ENCODE results near the gene TECPR1. TPM values are rescaled to one million over a fixed set of nuclear protein-coding genes. Genes with fewer than 3 reads are reported as not detected.
A peak's percentile ranks its signal among the peaks of the same experiment; 100 is the strongest.

The TECPR1 gene
- total RNA-seq, 1 experiment from 2014 or later: 26.4 TPM

- ChIA-PET CTCF (no interaction called here), POLR2A (no interaction called here)
Observed at GRCh38 chr7:98213296-98213887, 38.6 kb downstream of the TECPR1 start.

GRCh38 chr7:98212532-98213041 is 39.4 kb downstream of the TECPR1 start:
- H3K9me3 Mint-ChIP-seq (ENCODE audit: unreplicated experiment): no peaks in the 10 kb centered on the region
- H3K4me3 Mint-ChIP-seq (ENCODE audit: unreplicated experiment): peak overlapping the region; percentile 24
- peaks cover 6% of the 10 kb centered on the region for H3K4me1 ChIP-seq
- H3K27ac Mint-ChIP-seq (ENCODE audit: unreplicated experiment): no peak overlapping the region
- intact Hi-C loops (cut with micrococcal nuclease; ENCODE audit: unreplicated experiment): no loop called here
- POLR2A ChIA-PET: interaction anchor here (0.5 kb wide), 1 partner anchor 149 kb away, joined by 4 read pairs; no protein-coding TSS in a partner anchor
- H3K9me3 ChIP-seq: no peaks in the 10 kb centered on the region
- BruUV-seq (replicated peaks): no TSS peak
- CTCF ChIA-PET: no interaction called here
- H3K36me3 ChIP-seq (ENCODE audit: control insufficient read depth, insufficient read depth, low read length): no peaks in the 10 kb centered on the region
- peaks cover 18% of the 10 kb centered on the region for H3K36me3 Mint-ChIP-seq (ENCODE audit: insufficient read depth, unreplicated experiment)
- no peak for TF ChIP-seq CTCF (IDR thresholded peaks at IDR 0.05; ENCODE audit: insufficient read depth in 1 of 2, low read depth in 1 of 2, low read length in 1 of 2, severe bottlenecking in 1 of 2, unreplicated experiment in 1 of 2)
- no peaks in the 10 kb centered on the region for H3K4me1 Mint-ChIP-seq (ENCODE audit: low read depth, unreplicated experiment)
- DNase-seq: peak in 1 of 2 experiments; percentile 29
- no peak overlapping the region for H3K4me3 ChIP-seq (ENCODE audit: low read depth, low read length)
- H3K27me3 ChIP-seq (replicated peaks; ENCODE audit: control insufficient read depth, insufficient read depth, low read length): no peaks in the 10 kb centered on the region
- no peaks in the 10 kb centered on the region for H3K27me3 Mint-ChIP-seq (ENCODE audit: insufficient read depth, unreplicated experiment)

More at GRCh38 chr7:98213296-98213887, 38.6 kb downstream of the TECPR1 start:
- H3K4me1 ChIP-seq: peaks cover 6% of the 10 kb centered on the region
- H3K36me3 ChIP-seq (ENCODE audit: control insufficient read depth, insufficient read depth, low read length): no peaks in the 10 kb centered on the region; the same call in 1 of the 2 replicates
- H3K4me3 Mint-ChIP-seq (ENCODE audit: unreplicated experiment): no peak overlapping the region
- peak in 1 of 2 experiments; percentile 21 for DNase-seq
- no peak overlapping the region for H3K27ac Mint-ChIP-seq (ENCODE audit: unreplicated experiment)
- TF ChIP-seq CTCF (IDR thresholded peaks at IDR 0.05; ENCODE audit: insufficient read depth in 1 of 2, low read depth in 1 of 2, low read length in 1 of 2, severe bottlenecking in 1 of 2, unreplicated experiment in 1 of 2): no peak
- H3K4me1 Mint-ChIP-seq (ENCODE audit: low read depth, unreplicated experiment): no peaks in the 10 kb centered on the region
- peaks cover 16% of the 10 kb centered on the region for H3K36me3 Mint-ChIP-seq (ENCODE audit: insufficient read depth, unreplicated experiment)
- H3K9me3 ChIP-seq: no peaks in the 10 kb centered on the region
- no peaks in the 10 kb centered on the region for H3K27me3 ChIP-seq (replicated peaks; ENCODE audit: control insufficient read depth, insufficient read depth, low read length)
- intact Hi-C loops (cut with micrococcal nuclease; ENCODE audit: unreplicated experiment): no loop called here
- no TSS peak for BruUV-seq (replicated peaks)
- no peaks in the 10 kb centered on the region for H3K9me3 Mint-ChIP-seq (ENCODE audit: unreplicated experiment)
- H3K4me3 ChIP-seq (ENCODE audit: low read depth, low read length): no peak overlapping the region
- H3K27me3 Mint-ChIP-seq (ENCODE audit: insufficient read depth, unreplicated experiment): no peaks in the 10 kb centered on the region

GRCh38 chr7:98211676-98212531 is 40.1 kb downstream of the TECPR1 start:
- H3K9me3 Mint-ChIP-seq (ENCODE audit: unreplicated experiment): no peaks in the 10 kb centered on the region
- H3K36me3 Mint-ChIP-seq (ENCODE audit: insufficient read depth, unreplicated experiment): peaks cover 25% of the 10 kb centered on the region
- intact Hi-C loops (cut with micrococcal nuclease; ENCODE audit: unreplicated experiment): no loop called here
- no peaks in the 10 kb centered on the region for H3K9me3 ChIP-seq
- H3K4me3 Mint-ChIP-seq (ENCODE audit: unreplicated experiment): peak overlapping the region; percentile 69
- DNase-seq: peak; percentile 28 to 43
- CTCF ChIA-PET: interaction anchor here (0.7 kb wide), 1 partner anchor 106 kb away, joined by 3 read pairs; no protein-coding TSS in a partner anchor
- H3K27me3 Mint-ChIP-seq (ENCODE audit: insufficient read depth, unreplicated experiment): no peaks in the 10 kb centered on the region
- no peak for TF ChIP-seq CTCF (IDR thresholded peaks at IDR 0.05; ENCODE audit: insufficient read depth in 1 of 2, low read depth in 1 of 2, low read length in 1 of 2, severe bottlenecking in 1 of 2, unreplicated experiment in 1 of 2)
- H3K4me3 ChIP-seq (ENCODE audit: low read depth, low read length): peak overlapping the region; percentile 49
- H3K4me1 Mint-ChIP-seq (ENCODE audit: low read depth, unreplicated experiment): no peaks in the 10 kb centered on the region
- H3K4me1 ChIP-seq: peaks cover 6% of the 10 kb centered on the region
- POLR2A ChIA-PET: no interaction called here
- BruUV-seq (replicated peaks): no TSS peak
- H3K36me3 ChIP-seq (ENCODE audit: control insufficient read depth, insufficient read depth, low read length): no peaks in the 10 kb centered on the region
- no peaks in the 10 kb centered on the region for H3K27me3 ChIP-seq (replicated peaks; ENCODE audit: control insufficient read depth, insufficient read depth, low read length)
- no peak overlapping the region for H3K27ac Mint-ChIP-seq (ENCODE audit: unreplicated experiment)
